DMS114 treated with DMSO at 0.1 percent for 48 hours (cell line): ENCODE data around the gene RAB38.

Experiments
- DNase-seq: peaks from one replicate; lab custom pipeline; 2025; ENCODE audit not compliant: unreplicated experiment; lab: John Stamatoyannopoulos, UW

RAB38 gene

GRCh38 chr11:88174709-88175568 lies at the start of gene RAB38:
RAB38 (minus strand) TSS chr11:88175443; CDS start chr11:88175384, 59 bp downstream.
- no peak for DNase-seq

GRCh38 chr11:88213406-88213805 lies 38.2 kb upstream of the RAB38 start:
- no peak for DNase-seq

- no peak for DNase-seq
Measured at GRCh38 chr11:88212300-88212699, 37.1 kb upstream of the RAB38 start.

- DNase-seq: no peak
Measured at GRCh38 chr11:88208745-88209144, 33.5 kb upstream of the RAB38 start.

- no peak for DNase-seq
Measured at GRCh38 chr11:88206751-88207150, 31.5 kb upstream of the RAB38 start.

- no peak for DNase-seq
Measured at GRCh38 chr11:88204353-88204752, 29.1 kb upstream of the RAB38 start.

- no peak for DNase-seq
Measured at GRCh38 chr11:88203604-88204003, 28.4 kb upstream of the RAB38 start.

GRCh38 chr11:88202498-88202897 lies 27.3 kb upstream of the RAB38 start:
- no peak for DNase-seq

GRCh38 chr11:88196393-88196792 lies 21.1 kb upstream of the RAB38 start:
- no peak for DNase-seq

GRCh38 chr11:88195908-88196307 lies 20.7 kb upstream of the RAB38 start:
- no peak for DNase-seq

GRCh38 chr11:88194990-88195389 lies 19.7 kb upstream of the RAB38 start:
- DNase-seq: no peak

GRCh38 chr11:88193278-88193677 lies 18.0 kb upstream of the RAB38 start:
- DNase-seq: no peak

GRCh38 chr11:88188932-88189253 lies 13.7 kb upstream of the RAB38 start:
- no peak for DNase-seq

- DNase-seq: no peak
Measured at GRCh38 chr11:88188251-88188931, 13.1 kb upstream of the RAB38 start.

GRCh38 chr11:88183233-88183632 lies 8.0 kb upstream of the RAB38 start:
- no peak for DNase-seq

- no peak for DNase-seq
Measured at GRCh38 chr11:88181776-88182175, 6.5 kb upstream of the RAB38 start.

GRCh38 chr11:88179971-88180629 lies 4.9 kb upstream of the RAB38 start:
- DNase-seq: no peak

GRCh38 chr11:88179141-88179540 lies 3.9 kb upstream of the RAB38 start:
- no peak for DNase-seq

- no peak for DNase-seq
Measured at GRCh38 chr11:88178191-88178590, 2.9 kb upstream of the RAB38 start.

GRCh38 chr11:88175569-88176075 lies 379 bp upstream of the RAB38 start:
- no peak for DNase-seq

GRCh38 chr11:88173956-88174355 lies 1.3 kb downstream of the RAB38 start:
- DNase-seq: no peak

GRCh38 chr11:88171982-88172381 lies 3.3 kb downstream of the RAB38 start:
- DNase-seq: no peak
